GM18520 (cell line): Measurements from ENCODE around the gene TEX2.

Source experiments
- ATAC-seq: cut with Tn5 transposase; IDR thresholded peaks from one replicate; pipeline ENCODE4 v1.9.1; 2021; ENCODE audit not compliant: unreplicated experiment

Gene TEX2

DNA sequence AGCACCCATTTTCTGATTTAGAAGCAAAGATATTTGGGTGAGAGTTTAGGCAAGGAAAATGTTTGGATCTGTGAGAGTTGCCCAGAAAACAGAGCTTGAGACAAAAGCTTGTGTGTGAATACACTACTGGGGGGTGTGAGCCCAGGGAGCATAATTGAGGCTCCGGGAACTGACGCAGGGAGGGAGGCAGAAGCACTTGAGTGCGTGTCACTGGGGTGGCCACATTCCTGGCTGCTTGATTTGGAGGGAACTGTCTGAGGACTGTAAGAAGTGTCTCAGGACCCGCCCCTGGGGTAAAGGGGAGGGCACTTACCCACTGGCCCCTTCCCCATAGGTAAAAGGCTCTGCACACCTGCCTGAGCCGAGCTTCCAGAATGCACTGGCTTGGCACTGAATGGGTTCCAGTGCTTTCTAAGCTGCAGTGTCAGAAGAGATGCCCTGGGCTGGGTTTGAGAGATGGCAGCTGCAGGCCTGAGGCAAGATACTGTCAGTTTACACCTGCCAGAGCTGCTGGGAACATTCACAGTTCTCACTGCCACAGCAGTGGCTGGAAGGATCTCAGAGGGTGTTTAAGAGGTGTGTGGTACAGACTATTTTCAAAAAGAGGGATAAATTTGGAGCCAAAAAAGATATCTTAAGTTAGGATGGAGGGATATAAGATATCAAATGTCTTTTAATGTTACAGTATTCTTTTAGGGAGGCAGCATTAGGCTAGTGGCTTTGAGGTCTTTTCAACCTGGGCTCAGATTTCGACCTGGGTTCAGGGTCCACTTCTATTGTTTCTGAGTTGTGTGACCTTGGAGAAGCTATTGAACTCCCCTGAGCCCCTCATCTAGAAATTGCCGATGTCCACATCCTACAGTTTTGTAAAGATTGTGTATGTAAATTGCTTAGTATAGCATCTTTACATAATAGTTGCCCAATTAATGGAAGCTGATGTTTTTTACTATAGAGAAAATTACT is 6.9 kb upstream of the TEX2 start:
- ATAC-seq: no peak

GRCh38 chr17:64264891-64265290 is 1.8 kb upstream of the TEX2 start:
- no peak for ATAC-seq

- ATAC-seq: peak; percentile 2
Observed at GRCh38 chr17:64262198-64262999, 661 bp downstream of the TEX2 start.

- ATAC-seq: no peak
Observed at GRCh38 chr17:64261417-64262145, 1.5 kb downstream of the TEX2 start.

- no peak for ATAC-seq
Observed at GRCh38 chr17:64260886-64261285, 2.2 kb downstream of the TEX2 start.

- ATAC-seq: no peak
Observed at GRCh38 chr17:64259922-64260321, 3.1 kb downstream of the TEX2 start.

DNA sequence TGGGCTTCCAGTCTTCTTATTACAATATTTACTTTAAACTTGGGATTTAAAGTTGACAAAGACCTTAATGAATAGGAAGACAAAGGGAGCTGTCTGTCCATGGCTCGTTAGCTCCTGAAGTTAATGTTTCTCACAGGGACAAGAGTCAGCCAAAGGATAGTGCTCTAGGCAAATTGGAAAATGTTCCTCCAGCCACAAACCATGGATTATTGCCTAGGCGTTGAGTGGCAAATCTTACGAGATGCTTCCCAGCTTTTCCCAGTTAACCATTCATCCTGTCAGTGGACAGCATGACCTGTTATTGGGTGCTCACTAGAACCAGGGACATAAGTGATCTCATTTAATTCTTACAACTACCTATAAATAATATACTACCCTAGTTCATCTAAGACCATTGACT is 3.6 kb downstream of the TEX2 start:
- ATAC-seq: no peak

DNA sequence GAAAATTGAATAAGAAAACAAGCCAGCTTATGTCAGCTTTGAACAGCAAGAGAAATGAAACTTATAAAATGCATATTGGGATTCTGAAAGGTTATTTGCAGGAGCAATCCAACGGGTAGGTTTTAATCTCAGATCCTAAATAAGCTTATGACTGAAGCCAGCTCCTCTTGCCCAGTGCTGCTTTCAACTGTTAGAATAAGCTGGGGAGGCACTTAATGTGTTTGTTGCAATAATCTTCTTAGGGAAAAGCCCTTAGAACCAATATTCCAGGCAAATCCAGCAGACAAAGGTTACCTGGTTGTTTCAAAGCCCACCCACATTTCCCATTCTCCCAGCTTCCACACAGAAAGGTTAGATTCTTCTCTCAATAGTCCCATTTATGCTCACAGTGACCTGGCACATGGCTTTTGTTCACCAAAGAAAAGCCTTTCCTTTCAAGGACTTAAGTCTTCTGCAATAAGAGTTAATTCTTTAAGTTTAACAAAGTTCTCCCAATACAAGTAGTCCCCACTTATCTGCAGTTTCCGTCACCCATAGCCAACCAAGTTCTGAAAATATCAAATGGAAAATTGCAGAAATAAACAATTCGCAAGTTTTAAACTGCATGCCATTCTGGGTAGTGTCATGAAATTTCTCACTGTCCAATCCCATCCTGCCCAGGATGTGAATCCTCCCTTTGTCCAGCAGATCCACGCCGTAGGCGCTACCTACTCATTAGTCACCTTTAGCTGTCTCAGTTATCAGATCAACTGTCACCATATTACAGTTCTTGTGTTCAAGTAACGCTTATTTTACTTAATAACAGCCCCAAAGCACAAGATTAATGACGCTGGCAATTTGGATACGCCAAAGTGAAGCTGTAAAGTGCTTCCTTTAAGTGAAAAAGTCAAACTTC is 5.9 kb downstream of the TEX2 start:
- no peak for ATAC-seq

GRCh38 chr17:64255764-64256163 is 7.3 kb downstream of the TEX2 start:
- ATAC-seq: no peak

DNA sequence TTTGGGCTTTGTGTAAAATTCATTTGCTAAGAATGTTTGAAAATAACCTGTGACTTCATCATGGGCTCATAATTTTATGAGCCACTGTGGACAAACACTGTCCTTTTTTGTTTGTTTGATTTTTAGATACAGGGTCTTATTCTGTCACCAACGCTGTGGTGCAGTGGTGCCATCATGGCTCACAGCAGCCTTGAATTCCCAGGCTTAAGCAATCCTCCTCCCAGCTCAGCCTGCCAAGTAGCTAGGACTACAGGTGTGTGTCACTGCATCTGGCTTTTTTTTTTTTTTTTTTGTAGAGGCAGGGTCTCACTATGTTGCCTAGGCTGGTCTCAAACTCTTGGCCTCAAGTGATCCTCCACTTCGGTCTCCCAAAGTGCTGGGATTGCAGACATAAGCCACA is 8.3 kb downstream of the TEX2 start:
- ATAC-seq: no peak

DNA sequence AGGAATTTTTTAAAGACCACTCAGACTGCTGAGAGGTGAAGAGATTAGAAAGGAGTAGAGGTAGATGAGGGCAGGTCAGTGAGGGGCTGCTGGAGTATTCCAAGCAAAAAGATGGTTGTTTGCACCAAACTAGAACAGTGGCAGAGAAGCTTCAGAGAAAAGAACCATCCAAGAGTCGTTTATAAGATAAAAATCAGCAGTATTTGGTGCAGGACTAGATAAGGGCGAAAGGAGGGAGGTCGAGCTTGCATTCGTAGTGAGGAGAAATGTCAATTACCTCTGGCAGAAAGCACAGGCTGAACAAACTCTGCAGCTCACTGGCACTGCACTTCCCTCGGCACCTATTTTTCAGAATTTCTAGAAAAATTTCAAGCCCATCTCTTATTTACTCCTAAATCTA is 9.6 kb downstream of the TEX2 start:
- ATAC-seq: no peak

- no peak for ATAC-seq
Observed at GRCh38 chr17:64252831-64253230, 10.2 kb downstream of the TEX2 start.

DNA sequence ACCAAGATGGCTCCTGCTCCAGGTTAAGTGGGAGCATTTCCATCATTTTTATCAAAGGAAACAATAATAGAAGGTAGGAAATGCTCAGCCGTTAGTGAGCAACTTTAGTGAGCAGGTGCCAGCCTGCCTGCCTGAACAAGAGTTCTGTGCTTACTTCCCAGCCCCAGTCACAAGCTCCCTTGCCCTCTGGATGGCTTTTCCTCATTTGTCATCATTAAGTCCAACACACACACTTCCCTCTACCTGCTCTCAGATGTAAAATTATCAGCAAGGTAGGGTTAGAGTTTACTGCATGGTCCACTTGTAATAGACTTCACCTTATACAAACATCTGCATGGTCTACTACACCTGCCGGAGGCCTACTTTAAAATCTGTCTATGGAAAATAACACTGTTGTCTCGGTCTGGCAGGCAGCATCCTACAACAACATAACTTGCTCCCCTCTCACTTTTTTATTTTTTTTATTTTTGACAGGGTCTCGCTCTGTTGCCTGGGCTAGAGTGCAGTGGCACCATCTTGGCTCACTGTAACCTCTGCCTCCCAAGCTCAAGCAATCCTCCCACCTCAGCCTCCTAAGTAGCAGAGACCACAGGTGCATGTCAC is 12.7 kb downstream of the TEX2 start:
- no peak for ATAC-seq

- no peak for ATAC-seq
Observed at GRCh38 chr17:64247836-64248235, 15.2 kb downstream of the TEX2 start.

GRCh38 chr17:64245218-64246145 is 17.6 kb downstream of the TEX2 start:
- no peak for ATAC-seq

DNA sequence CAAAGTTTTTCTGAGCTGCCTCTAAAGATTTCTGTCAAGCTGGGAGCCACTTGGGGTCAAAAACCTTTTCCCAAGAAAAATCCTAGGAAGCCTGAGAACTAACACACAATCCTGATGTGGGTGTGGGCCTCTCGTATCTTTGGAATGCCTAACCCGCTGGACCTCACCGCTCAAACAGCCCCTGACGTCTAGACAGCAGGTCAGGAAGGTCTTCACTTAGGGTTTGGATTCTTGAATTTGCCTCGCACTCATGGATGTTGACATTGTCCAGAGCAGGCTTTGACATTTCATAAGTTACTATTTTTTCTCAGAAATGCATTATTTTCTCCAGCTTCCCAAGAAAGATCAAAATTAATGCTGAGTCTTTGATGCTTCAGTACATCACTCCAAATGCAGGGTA is 18.9 kb downstream of the TEX2 start:
- ATAC-seq: no peak

- no peak for ATAC-seq
Observed at GRCh38 chr17:64243340-64243739, 19.7 kb downstream of the TEX2 start.

DNA sequence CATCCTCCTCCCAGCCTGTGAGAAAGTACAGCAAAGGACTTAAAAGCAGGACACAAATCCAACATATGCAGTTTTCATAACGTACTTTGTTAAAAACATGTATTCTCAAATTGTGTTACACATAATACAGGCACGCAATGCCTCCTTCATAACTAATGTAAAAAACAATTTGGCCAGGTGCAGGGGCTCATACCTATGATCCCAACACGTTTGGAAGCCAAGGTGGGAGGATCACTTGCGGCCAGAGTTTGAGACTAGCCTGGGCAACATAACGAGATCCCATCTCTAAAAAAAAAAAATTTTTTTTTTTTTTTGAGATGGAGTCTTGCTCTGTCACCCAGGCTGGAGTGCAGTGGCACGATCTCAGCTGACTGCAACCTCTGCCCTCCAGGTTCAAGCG is 20.4 kb downstream of the TEX2 start:
- no peak for ATAC-seq
